Ureter (tissue), 1 donor: Measurements from ENCODE around the gene TRIM3. TPM values are rescaled to one million over a fixed set of nuclear protein-coding genes. Genes with fewer than 3 reads are reported as not detected.

Experiments
- DNase-seq: peaks from one replicate; pipeline ENCODE4 v3.0.0-alpha.2; 2020; ENCODE audit warnings: low spot score
- total RNA-seq: library from RNA; stranded (reverse); gene quantifications from one replicate; pipeline ENCODE4 v1.2.4, GENCODE V29; 2023
- donor health status: DM: yes; HTN: yes; CAD: no.

TRIM3 gene
- total RNA-seq, 1 donor from 2014 or later, result 21.1 TPM

DNA sequence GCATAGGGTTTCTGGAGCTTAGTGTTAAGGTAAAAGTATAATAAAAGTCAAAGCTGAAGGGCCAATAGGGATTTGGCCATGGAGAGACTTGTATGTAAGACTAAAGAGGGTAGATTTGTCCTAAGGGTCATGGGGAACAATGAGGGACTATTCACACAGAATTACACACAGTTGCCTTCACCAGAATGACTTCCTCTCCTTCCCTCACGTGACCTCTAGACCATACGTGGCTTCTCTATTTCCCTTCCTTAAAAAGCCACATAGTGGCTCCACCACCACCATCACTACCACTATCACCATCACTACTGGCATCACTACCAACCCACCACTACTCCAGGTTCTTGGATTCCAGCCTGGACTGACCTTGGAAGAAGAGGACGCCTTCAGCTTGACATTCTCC lies 35.7 kb downstream of the TRIM3 start:
- no peak for DNase-seq

GRCh38 chr11:6437423-6437822 lies 36.3 kb downstream of the TRIM3 start:
- DNase-seq, result no peak

DNA sequence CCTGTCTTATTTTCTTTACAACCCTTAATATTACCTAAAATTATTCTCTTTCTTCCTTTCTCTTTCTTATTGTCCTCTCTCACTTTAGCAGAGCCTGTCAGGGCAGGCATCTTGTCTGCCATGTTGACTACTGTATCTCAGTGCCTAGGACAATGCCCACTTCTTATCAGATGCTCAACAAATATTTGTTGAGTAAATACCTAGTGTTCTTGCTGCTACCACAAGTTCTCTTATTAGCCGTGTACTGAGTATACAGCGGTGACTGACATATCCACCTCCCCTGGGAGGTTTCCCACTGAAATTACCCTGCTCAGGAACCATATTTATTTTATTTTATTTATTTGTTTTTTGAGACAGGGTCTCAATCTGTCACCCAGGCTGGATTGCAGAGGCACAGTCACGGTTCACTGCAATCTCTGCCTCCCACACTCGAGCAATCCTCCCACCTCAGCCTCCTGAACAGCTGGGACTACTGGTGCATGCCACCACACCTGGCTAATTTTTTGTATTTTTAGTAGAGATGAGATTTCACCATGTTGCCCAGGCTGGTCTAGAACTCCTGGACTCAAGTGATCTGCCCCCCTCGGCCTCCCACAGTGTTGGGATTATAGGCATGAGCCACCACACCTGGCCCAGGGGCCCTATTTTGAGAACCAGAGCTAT lies 39.6 kb downstream of the TRIM3 start:
- DNase-seq, result no peak

DNA sequence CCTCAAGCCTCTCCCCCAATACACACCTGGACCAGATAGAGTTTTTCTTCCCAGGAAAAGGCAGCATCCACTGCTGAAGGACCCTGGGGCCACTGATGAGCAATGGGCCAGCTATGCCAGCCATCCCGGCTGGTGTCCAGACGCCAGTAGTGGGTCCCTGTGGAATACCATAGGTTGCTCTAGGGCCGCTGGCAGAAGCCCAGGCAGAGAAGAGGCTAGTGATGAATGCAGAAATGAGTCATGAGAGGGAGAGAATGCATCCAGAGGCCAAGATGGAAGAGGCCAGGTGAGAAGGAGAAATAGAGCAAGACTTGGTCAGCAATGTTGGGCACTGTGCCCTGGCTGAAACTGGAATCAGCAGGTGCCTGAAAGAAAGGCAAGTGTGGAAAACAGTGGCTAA lies 41.9 kb downstream of the TRIM3 start:
- no peak for DNase-seq

GRCh38 chr11:6427516-6427915 lies 46.2 kb downstream of the TRIM3 start:
- no peak for DNase-seq

DNA sequence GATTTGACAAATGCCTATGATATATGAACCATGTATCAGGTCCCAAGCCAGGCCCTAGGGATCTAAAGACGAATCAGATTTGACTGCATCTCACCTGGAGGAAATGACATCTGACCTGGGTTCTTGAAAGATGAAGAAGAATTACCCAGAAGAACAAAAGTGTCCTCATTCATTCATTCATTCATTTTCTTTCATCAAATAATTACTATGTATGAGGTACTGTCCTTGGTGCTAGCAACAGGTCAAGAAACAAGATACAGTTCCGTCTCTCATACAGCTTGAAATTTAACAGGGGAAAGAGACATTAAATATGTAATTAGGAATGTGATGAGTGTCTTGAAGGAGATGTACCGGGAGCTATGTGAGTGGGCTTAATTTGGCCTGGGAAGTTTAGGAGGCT lies 53.1 kb downstream of the TRIM3 start:
- no peak for DNase-seq

DNA sequence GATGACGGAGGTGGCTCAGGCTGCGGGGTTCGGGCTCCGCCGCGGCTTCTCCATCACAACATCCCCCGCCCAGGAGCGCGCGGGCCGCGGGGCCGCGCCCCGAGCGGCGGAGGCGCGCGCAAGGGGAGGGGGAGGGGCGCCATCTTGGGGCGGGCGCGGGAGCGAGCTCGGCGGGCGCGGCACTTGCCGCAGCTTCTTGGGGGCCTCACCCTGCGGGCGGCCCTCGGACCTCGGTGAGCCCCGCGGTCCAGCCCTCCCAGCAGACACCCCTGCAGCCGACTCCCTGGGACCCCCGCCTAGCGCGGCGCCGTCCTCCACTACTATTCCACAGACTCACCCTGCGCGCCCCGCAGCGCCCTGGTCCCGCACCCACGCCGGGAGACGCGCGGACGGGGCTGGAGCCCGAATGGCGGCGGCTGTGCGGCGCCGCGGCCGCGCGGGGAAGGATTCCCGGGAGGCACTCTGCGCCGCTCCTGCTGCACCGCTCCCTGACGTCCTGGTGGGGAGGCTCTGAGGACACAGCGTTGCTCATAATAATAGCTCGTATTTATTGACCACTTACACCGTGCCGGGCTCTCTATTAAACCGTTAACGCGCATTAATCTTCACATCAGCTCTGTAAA lies 54.6 kb downstream of the TRIM3 start, which contains the start of gene APBB1:
APBB1 (minus strand) TSS at position 86 of the 623 bp plus-strand sequence. CDS start 7,747 bp downstream, outside the sequence.
- no peak for DNase-seq

DNA sequence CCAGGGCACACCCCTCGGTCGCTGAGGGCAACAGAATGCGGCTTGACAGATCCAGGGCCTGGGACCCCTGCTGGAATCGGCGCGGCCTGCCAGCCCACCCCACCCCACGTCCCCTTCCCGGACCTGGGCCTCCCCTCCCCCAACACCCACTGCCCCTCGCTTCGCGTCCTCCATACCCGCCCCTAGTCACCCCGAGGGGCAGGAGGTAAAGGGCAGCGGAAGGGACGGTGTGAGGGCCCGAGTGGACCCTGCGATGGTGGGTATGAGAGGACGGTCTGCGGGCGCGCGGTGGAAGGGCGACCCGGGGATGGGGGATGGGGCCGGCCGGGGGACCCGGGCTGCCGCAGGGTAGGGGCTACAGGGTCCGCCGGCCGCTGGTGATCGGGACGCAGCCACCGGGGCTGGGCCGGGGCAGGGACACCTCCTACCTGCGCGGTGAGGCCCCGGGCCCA lies 55.2 kb downstream of the TRIM3 start:
- no peak for DNase-seq

- no peak for DNase-seq
Observed at GRCh38 chr11:6417907-6418556, 55.7 kb downstream of the TRIM3 start.

- DNase-seq, result no peak
Observed at GRCh38 chr11:6415797-6416196, 57.9 kb downstream of the TRIM3 start.

- no peak for DNase-seq
Observed at GRCh38 chr11:6414874-6415328, 58.8 kb downstream of the TRIM3 start.

DNA sequence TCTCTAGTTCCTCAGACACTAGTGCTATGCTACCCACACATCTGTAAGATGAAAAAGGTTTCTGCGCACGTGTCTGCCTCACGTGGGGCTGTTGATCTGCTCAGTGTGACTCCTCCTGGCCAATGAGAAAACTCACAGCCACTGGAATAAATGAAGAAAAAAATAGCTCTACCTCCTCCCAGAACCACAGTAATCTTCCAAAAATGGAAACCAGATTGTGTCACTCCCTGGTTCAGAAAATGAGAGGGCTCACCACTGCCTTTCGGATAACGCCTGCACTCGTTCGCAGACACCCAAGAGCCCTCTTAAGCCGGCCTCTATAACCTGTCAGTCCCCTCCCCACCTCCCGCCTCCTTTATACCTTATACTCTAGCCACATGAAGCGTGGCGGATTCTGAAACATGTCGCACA lies 59.9 kb downstream of the TRIM3 start:
- DNase-seq, result no peak

GRCh38 chr11:6411594-6412031 lies 62.1 kb downstream of the TRIM3 start:
- DNase-seq, result no peak

DNA sequence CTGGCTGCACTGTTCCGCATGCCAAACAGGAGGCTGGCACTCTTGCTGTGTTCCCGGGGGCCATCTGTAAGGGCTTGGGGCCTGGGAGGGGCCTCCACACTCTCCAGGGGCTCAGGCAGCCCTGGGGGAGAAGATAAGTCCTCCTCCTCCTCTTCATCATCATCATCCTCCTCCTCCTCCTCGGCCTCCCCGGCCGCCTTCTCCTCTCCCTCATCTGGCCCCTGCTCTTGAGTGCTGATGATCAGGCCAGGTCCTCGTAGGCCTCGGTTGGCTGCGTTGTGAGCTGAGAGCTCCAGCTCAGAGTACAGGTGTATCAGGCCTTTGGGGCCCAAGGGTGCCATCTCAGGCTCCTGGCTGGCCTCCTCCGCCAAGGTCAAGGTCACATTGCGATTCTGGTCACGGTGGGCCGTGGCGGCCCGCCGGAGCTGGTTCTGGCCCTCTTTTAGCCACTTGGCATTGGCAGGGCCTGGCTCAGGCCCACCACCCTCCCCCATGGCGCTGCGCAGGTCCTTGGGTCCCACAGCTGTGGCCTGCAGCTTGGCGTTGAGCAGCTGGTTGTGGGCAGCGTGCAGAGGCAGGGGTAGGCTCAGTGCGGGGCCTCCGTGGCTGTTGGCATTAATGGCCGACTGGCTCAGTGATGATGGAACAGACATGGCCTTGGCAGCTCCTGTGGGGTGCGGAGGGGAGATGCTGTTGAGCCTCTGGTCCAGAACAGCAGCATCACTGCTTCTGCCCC lies 62.9 kb downstream of the TRIM3 start:
- no peak for DNase-seq

GRCh38 chr11:6406370-6406769 lies 67.4 kb downstream of the TRIM3 start:
- no peak for DNase-seq

DNA sequence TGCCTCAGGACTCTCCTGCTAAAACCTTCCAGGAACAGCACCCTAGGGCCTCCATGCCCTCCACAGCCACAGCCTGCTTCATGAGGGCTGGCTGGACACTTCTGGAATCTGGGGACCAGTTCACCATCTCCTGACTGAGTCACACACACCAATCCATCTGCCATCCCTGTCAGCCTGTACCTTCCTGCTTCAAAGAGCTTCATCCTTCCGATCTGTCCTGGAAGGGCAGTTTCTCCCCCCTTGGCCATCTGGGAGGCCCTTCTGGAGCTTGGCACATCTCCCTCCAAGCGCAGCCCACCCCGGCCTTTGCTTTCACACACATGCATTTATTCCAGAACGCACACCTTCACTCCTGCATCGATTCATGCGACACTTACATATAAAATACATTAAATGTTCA lies 67.9 kb downstream of the TRIM3 start:
- DNase-seq, result no peak

DNA sequence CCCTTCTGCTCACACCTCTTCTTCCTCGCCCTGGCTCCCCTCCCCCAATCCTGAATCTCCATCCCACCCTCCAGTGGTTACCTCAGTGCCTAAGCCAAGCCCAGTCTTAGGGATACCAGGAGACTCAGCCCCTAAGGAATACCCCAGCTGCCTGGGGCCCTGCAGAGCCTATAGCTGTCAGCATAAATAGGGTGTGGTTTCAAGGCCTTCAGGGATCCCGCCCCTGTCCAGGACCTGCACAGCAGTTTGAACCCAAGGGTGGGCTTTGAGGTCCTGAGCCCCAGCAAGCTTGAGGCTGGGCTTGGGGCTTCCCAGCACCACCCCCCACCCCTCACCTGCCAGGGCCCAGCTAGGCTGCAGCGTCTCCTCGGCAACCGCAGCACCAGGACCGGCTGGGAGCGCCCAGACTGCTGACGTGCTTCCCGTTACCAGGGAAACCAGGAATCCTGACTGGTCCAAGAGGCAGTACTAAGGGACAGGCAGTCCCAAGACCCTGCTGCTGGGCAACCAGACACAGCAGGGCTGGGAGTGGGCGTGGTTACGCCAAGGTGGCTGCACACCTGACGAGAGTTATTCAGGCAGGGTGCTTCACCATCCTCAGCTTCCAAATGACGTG lies 68.6 kb downstream of the TRIM3 start:
- DNase-seq, result no peak

- DNase-seq, result no peak
Observed at GRCh38 chr11:6404342-6405051, 69.2 kb downstream of the TRIM3 start.

DNA sequence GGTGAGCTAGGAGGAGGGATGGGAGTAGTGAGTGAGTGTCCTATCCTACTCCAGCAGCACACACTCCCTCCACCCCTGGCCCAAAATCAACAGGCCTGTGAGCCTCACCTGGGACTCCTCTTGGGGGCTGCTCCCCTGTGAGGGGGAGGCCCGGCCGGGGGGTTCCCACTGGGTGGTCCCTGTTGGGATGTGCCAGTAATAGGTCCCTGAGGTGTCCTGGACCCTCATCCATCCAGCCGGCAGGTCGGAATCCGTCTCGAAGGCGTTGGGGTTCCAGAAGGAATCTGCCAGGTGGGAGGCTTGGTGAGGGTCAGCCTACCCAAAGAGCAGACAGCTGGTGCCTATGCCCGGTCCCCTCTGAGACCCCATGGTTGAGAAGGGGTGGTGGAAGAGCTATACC lies 70.2 kb downstream of the TRIM3 start:
- DNase-seq, result no peak

GRCh38 chr11:6402561-6402981 lies 71.2 kb downstream of the TRIM3 start:
- DNase-seq, result no peak

GRCh38 chr11:6402061-6402470 lies 71.7 kb downstream of the TRIM3 start:
- DNase-seq, result no peak
